H1 (cell line): ENCODE data around the gene ADK. TPM values are rescaled to one million over a fixed set of nuclear protein-coding genes. Genes with fewer than 3 reads are reported as not detected.

Experiments
- CTCF ChIA-PET: fragments of 300-600 bp; sonication (Branson Sonifier 250); formaldehyde crosslinking; loops from one replicate; lab custom pipeline; 2021; ENCODE audit not compliant: partially characterized antibody; lab: Charles Lee
- POLR2A ChIA-PET: fragments of 300-600 bp; sonication (Branson Sonifier 250); formaldehyde crosslinking; loops from one replicate; lab custom pipeline; 2021; ENCODE audit warnings: inconsistent platforms; ENCODE audit not compliant: partially characterized antibody; lab: Charles Lee
- DNase-seq, 2 experiments: peaks; one replicate each; pipeline versions ENCODE4 v3.0.0 to v3.0.0-alpha.2; 2010 to 2022; ENCODE audit warnings: low spot score in 2 of 2, low read depth in 1 of 2, mixed read lengths in 1 of 2
- FAIRE-seq: peaks from 2 replicates; lab custom pipeline; 2011; peaks lifted over from hg19 to GRCh38; lab: Jason Lieb, UNC
- H2AFZ ChIP-seq: 2 replicates; pipeline ENCODE4 v1.8.1; 2012; ENCODE audit warnings: low read length, inconsistent platforms
- H2AK5ac ChIP-seq: 2 replicates; pipeline ENCODE4 v1.6.1; 2013; ENCODE audit warnings: low read depth, low read length
- H2BK120ac ChIP-seq: replicated peaks from 2 replicates; pipeline ENCODE3; 2013; ENCODE audit warnings: low read depth, low read length, inconsistent platforms
- H2BK12ac ChIP-seq: 2 replicates; pipeline ENCODE4 v1.6.1; 2013; ENCODE audit warnings: low read depth, low read length
- H2BK15ac ChIP-seq: 2 replicates; pipeline ENCODE4 v1.6.1; 2013; ENCODE audit warnings: low read length
- H2BK20ac ChIP-seq: 2 replicates; pipeline ENCODE4 v1.6.1; 2013; ENCODE audit warnings: low read length
- H2BK5ac ChIP-seq: 2 replicates; pipeline ENCODE4 v1.6.1; 2013; ENCODE audit warnings: low read depth, low read length
- H3K14ac ChIP-seq: 2 replicates; pipeline ENCODE4 v1.6.1; 2013; ENCODE audit warnings: inconsistent platforms; ENCODE audit not compliant: insufficient read length
- H3K18ac ChIP-seq: 2 replicates; pipeline ENCODE4 v1.6.1; 2013; ENCODE audit warnings: low read length; ENCODE audit errors: extremely low read depth
- H3K23ac ChIP-seq: 2 replicates; pipeline ENCODE4 v1.6.1; 2013; ENCODE audit warnings: inconsistent platforms; ENCODE audit not compliant: insufficient read length
- H3K23me2 ChIP-seq: 2 replicates; pipeline ENCODE4 v1.6.1; 2013; ENCODE audit warnings: low read depth, low read length
- H3K27ac ChIP-seq: 2 replicates; pipeline ENCODE4 v1.6.1; 2011; ENCODE audit warnings: low read depth, low read length, inconsistent platforms
- H3K27me3 ChIP-seq, 4 experiments: replicated peaks in 1 of 4; 1 replicate in 1 of 4; 2 replicates in 3 of 4; pipeline versions ENCODE4 v1.6.1 to v1.8.1; 2011 to 2013; ENCODE audit warnings: low read length in 3 of 4, mild to moderate bottlenecking in 3 of 4, inconsistent platforms in 2 of 4, mixed read lengths in 2 of 4, moderate library complexity in 1 of 4; ENCODE audit not compliant: control insufficient read depth in 3 of 4, insufficient read depth in 3 of 4; ENCODE audit errors: extremely low read depth in 1 of 4
- H3K36me3 ChIP-seq, 4 experiments: 2 replicates each; pipeline versions ENCODE4 v1.6.1 to v1.8.1; 2011 to 2013; ENCODE audit warnings: mild to moderate bottlenecking in 4 of 4, low read length in 3 of 4, moderate library complexity in 2 of 4, control low read depth in 1 of 4, inconsistent platforms in 1 of 4; ENCODE audit not compliant: insufficient read depth in 4 of 4, control insufficient read depth in 2 of 4
- H3K4ac ChIP-seq: replicated peaks from 2 replicates; pipeline ENCODE3; 2013; ENCODE audit warnings: low read length, low read depth, mixed read lengths, inconsistent platforms; ENCODE audit not compliant: insufficient read length
- H3K4me1 ChIP-seq, 4 experiments: replicated peaks in 1 of 4; 1 replicate in 1 of 4; 2 replicates in 3 of 4; pipeline versions ENCODE4 v1.6.1 to v1.8.1; 2011 to 2013; ENCODE audit warnings: low read length in 3 of 4, inconsistent platforms in 2 of 4, mixed read lengths in 1 of 4; ENCODE audit not compliant: insufficient read depth in 4 of 4, control insufficient read depth in 3 of 4
- H3K4me2 ChIP-seq, 2 experiments: 2 replicates each; pipeline versions ENCODE4 v1.6.1 to v1.8.1; 2011 to 2013; ENCODE audit warnings: low read depth in 2 of 2, low read length in 2 of 2, control low read depth in 1 of 2, inconsistent platforms in 1 of 2, mild to moderate bottlenecking in 1 of 2; ENCODE audit not compliant: insufficient read depth in 1 of 2
- H3K4me3 ChIP-seq, 4 experiments: fragments of 200-600, 300-600 bp in 1 of 4; sonication (generic), shearing (Covaris generic), sonication (Bioruptor Twin) in 1 of 4; 2 replicates each; pipeline versions ENCODE4 v1.5.1 to v1.8.1; 2011 to 2016; ENCODE audit warnings: low read length in 4 of 4, low read depth in 3 of 4, control low read depth in 2 of 4, inconsistent platforms in 2 of 4, mild to moderate bottlenecking in 2 of 4, mixed read lengths in 1 of 4, moderate library complexity in 1 of 4; ENCODE audit not compliant: insufficient read depth in 2 of 4; ENCODE audit errors: extremely low read depth in 1 of 4
- H3K56ac ChIP-seq: replicated peaks from 2 replicates; pipeline ENCODE3; 2013; ENCODE audit warnings: low read depth, mild to moderate bottlenecking, mixed read lengths, low read length, inconsistent platforms; ENCODE audit not compliant: insufficient read length
- H3K79me1 ChIP-seq: 2 replicates; pipeline ENCODE4 v1.6.1; 2013; ENCODE audit warnings: low read depth, low read length, control low read depth
- H3K79me2 ChIP-seq, 2 experiments: 2 replicates each; pipeline versions ENCODE4 v1.6.1 to v1.8.1; 2012 to 2013; ENCODE audit warnings: low read length in 2 of 2, mild to moderate bottlenecking in 2 of 2, inconsistent platforms in 1 of 2; ENCODE audit not compliant: insufficient read depth in 2 of 2, control insufficient read depth in 1 of 2
- H3K9ac ChIP-seq, 4 experiments: replicated peaks in 1 of 4; 1 replicate in 1 of 4; 2 replicates in 3 of 4; pipeline versions ENCODE4 v1.6.1 to v1.8.1; 2011 to 2013; ENCODE audit warnings: low read depth in 3 of 4, low read length in 3 of 4, control low read depth in 2 of 4, mild to moderate bottlenecking in 2 of 4, moderate library complexity in 2 of 4, inconsistent platforms in 1 of 4; ENCODE audit errors: extremely low read depth in 1 of 4
- H3K9me3 ChIP-seq, 2 experiments: 2 replicates each; pipeline versions ENCODE4 v1.6.1 to v1.8.1; 2012 to 2013; ENCODE audit warnings: mild to moderate bottlenecking in 2 of 2, moderate library complexity in 2 of 2, control low read depth in 1 of 2, inconsistent platforms in 1 of 2, low read depth in 1 of 2, low read length in 1 of 2, mixed read lengths in 1 of 2; ENCODE audit not compliant: insufficient read depth in 2 of 2
- H4K20me1 ChIP-seq, 2 experiments: replicated peaks in 1 of 2; 2 replicates each; pipeline versions ENCODE3 to v1.8.1; 2011 to 2013; ENCODE audit warnings: inconsistent platforms in 2 of 2, low read length in 2 of 2, mild to moderate bottlenecking in 1 of 2; ENCODE audit not compliant: insufficient read depth in 2 of 2, control insufficient read depth in 1 of 2
- H4K5ac ChIP-seq: 2 replicates; pipeline ENCODE4 v1.6.1; 2013; ENCODE audit warnings: low read length, low read depth, mixed read lengths, inconsistent platforms; ENCODE audit not compliant: insufficient read length
- H4K8ac ChIP-seq: 2 replicates; pipeline ENCODE4 v1.8.0; 2013; ENCODE audit warnings: mild to moderate bottlenecking, moderate library complexity, low read length, inconsistent platforms; ENCODE audit not compliant: insufficient read depth; ENCODE audit errors: extremely low read depth
- H4K91ac ChIP-seq: replicated peaks from 2 replicates; pipeline ENCODE3; 2013; ENCODE audit warnings: low read length, mixed read lengths, inconsistent platforms; ENCODE audit not compliant: insufficient read length
- KDM4A ChIP-seq: IDR thresholded peaks from one replicate; pipeline ENCODE4 v1.7.1; 2012; ENCODE audit warnings: low read depth, mild to moderate bottlenecking, moderate library complexity, low read length, inconsistent platforms; ENCODE audit not compliant: severe bottlenecking
- POLR2AphosphoS5 ChIP-seq: IDR thresholded peaks from 2 replicates; pipeline ENCODE4 v1.6.1; 2011; ENCODE audit warnings: low read depth, low read length
- SP1 ChIP-seq: IDR thresholded peaks from 2 replicates; pipeline ENCODE4 v1.6.1; 2011; ENCODE audit warnings: low read depth, low read length
- TBP ChIP-seq: IDR thresholded peaks from 2 replicates; pipeline ENCODE4 v1.6.1; 2011; ENCODE audit warnings: low read depth, low read length, improper control_type of control experiment
- TEAD4 ChIP-seq: IDR thresholded peaks from 2 replicates; pipeline ENCODE4 v1.6.1; 2012; ENCODE audit warnings: low read depth, low read length, inconsistent platforms, mixed read lengths
- polyA plus RNA-seq, 7 experiments: library from polyadenylated mRNA; depleted of rRNA in 3 of 7; stranded (reverse) in 5 of 7; unstranded in 2 of 7; fragments of >200 nt in 5 of 7; fragments of 200-250 nt in 2 of 7; gene quantifications; 1 replicate in 5 of 7; 2 replicates in 1 of 7; 4 replicates in 1 of 7; pipeline versions ENCODE4 v1.2.1 to v1.2.3, GENCODE V29; 2011 to 2013; ENCODE audit warnings: missing spikeins in 2 of 7, mixed read lengths in 2 of 7
- total RNA-seq: library from RNA; stranded (reverse); fragmentation: NEBNext Ultra II Directional; extraction: Animal tissue kit (Norgen Biotek cat#: 25700); gene quantifications from 2 replicates; pipeline ENCODE4 v1.2.1, GENCODE V29; 2021

The ADK gene
- total and polyA plus RNA-seq, 2 of the 8 experiments (the other 6 are each of a cell fraction or from before 2014, with no cell fraction given), result 12.3 to 42.4 TPM

DNA sequence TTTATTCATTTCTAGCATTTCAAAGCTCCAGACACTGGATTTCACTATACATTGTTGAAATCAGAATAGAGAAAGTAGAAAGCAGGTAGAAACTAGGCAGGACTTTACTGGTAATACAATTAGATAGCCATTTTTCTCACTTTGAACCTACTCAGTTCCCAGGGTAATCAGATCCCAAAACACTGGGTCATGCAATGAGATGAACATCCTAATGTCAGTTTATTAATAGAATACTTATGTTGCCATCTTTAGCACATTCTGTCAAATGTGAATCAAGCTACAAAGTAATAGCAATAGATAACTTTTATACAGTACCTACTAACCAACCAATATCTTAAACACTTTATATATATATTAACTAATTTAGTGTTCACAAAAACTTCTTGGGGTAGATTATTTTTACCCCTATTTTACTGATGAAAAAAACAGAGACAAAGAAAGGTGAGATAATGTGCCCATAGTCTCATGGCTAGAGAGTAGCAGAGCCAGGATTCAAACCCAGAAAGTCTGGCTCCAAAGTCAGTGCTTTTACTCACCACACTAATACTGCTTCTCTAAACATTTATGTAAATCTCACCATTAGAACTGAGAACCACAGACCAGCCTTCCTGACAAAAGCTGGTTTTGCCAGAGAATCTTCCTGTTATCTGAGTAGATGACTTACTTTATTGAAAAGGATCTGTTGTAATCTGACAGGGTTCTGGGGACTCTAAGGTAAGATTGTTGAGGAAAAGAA, 521.6 kb downstream of the ADK start:
- CTCF ChIA-PET, result interaction anchor here (1.2 to 1.7 kb wide), 2 partner anchors 65 to 429 kb away, joined by 3 to 4 read pairs; no protein-coding TSS in a partner anchor

More for the DNA sequence above, 521.6 kb downstream of the ADK start:
- Histone ChIP-seq H3K4ac (no peak overlapping the region), H4K20me1 (no peaks in the 10 kb centered on the region), H3K4me2 (no peak overlapping the region), H3K36me3 (no peaks in the 10 kb centered on the region; a peak in 2 of 8 replicates), H3K14ac (no peak overlapping the region), H3K27ac (no peak overlapping the region), H3K4me3 (no peak overlapping the region), H2BK5ac (no peak overlapping the region), H3K4me1 (no peaks in the 10 kb centered on the region), H2AFZ (no peak overlapping the region), H3K23me2 (no peaks in the 10 kb centered on the region), H2BK20ac (no peak overlapping the region), H2BK15ac (no peak overlapping the region), H2BK12ac (no peak overlapping the region), H4K8ac (no peak overlapping the region), H4K5ac (no peak overlapping the region), H3K9me3 (no peaks in the 10 kb centered on the region), H3K27me3 (no peaks in the 10 kb centered on the region), H3K56ac (no peak overlapping the region), H3K23ac (no peak overlapping the region), H3K9ac (no peak overlapping the region), H3K79me2 (no peaks in the 10 kb centered on the region), H3K79me1 (no peaks in the 10 kb centered on the region), H2BK120ac (no peak overlapping the region), H4K91ac (no peak overlapping the region), H2AK5ac (no peak overlapping the region), H3K18ac (no peak overlapping the region)
- FAIRE-seq (no peak), DNase-seq (no peak)
- TF ChIP-seq POLR2AphosphoS5 (no peak), KDM4A (no peak), TEAD4 (no peak), SP1 (no peak), TBP (peak; percentile 51; the same call in 1 of the 2 replicates)
- POLR2A ChIA-PET, result interaction anchor here (0.6 to 1.6 kb wide), 2 partner anchors 9 to 326 kb away, joined by 3 read pairs; no protein-coding TSS in a partner anchor
